A549 (cell line): ENCODE results near the gene LAMP1.

Experiments used
- CEBPB ChIP-seq, 2 experiments: fragments of >200 bp in 1 of 2; sonication (Bioruptor Twin) in 1 of 2; formaldehyde crosslinking in 1 of 2; IDR thresholded peaks; 2 replicates each; pipeline ENCODE4 v1.6.1; 2012 to 2016
- CTCF ChIP-seq: fragments of >200 bp; sonication (Bioruptor Twin); formaldehyde crosslinking; IDR thresholded peaks from 3 replicates; pipeline ENCODE4 v1.5.1; 2016
- MAZ ChIP-seq: fragments of 150-350 bp; IDR thresholded peaks from 2 replicates; pipeline ENCODE4 v1.6.1; 2014; ENCODE audit warnings: antibody characterized with exemption, low read depth, low read length, borderline replicate concordance
- MYC ChIP-seq: IDR thresholded peaks from 2 replicates; pipeline ENCODE4 v1.6.1; 2012; ENCODE audit warnings: mild to moderate bottlenecking, inconsistent platforms, low read length, improper control_type of control experiment, borderline replicate concordance
- PHF8 ChIP-seq: fragments of 200-600 bp; sonication (generic); IDR thresholded peaks from 2 replicates; pipeline ENCODE4 v1.6.1; 2016; ENCODE audit warnings: low read depth, mild to moderate bottlenecking, antibody characterized with exemption, moderate library complexity, borderline replicate concordance
- POLR2A ChIP-seq: IDR thresholded peaks from 2 replicates; pipeline ENCODE4 v1.6.1; 2012; ENCODE audit warnings: mild to moderate bottlenecking, low read length
- TF ChIP-seq, protein P1 (sequence below): fragments of 450-650 bp; IDR thresholded peaks from 2 replicates; pipeline ENCODE4 v1.6.1; 2014; ENCODE audit warnings: antibody characterized with exemption

DNA sequence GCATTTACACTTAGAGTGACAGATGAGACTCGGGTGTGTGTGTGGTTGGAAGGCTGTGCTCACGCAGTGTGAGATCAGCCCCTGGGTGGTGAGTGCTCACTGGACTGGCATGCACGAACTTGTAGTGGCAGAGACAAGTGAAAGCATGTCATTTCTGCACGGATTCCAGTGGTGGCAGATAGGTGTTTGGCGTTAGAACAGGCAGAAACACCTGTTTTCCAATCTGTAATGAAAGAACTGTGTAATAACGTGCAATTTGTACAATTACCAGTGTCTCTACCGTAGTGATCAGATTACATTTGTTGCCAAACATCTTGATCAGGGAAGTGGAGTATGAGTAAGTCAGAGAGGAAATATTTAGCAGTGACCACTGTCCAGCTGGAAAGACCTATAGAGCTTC is 8.2 kb downstream of the LAMP1 start:
- TF ChIP-seq CEBPB (IDR thresholded peaks at IDR 0.05) (no peak), POLR2A (no peak), CTCF (no peak), MAZ (no peak), MYC (no peak), PHF8 (no peak)
- TF ChIP-seq, protein P1, sequence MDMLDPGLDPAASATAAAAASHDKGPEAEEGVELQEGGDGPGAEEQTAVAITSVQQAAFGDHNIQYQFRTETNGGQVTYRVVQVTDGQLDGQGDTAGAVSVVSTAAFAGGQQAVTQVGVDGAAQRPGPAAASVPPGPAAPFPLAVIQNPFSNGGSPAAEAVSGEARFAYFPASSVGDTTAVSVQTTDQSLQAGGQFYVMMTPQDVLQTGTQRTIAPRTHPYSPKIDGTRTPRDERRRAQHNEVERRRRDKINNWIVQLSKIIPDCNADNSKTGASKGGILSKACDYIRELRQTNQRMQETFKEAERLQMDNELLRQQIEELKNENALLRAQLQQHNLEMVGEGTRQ = no peak
